CD8-positive, alpha-beta memory T cell (primary cell): Measurements from ENCODE around the gene MAPT. TPM values are rescaled to one million over a fixed set of nuclear protein-coding genes. Genes with fewer than 3 reads are reported as not detected.
"Not testable (repeated sequence)": the region's sequence is repeated elsewhere in the genome, so short reads cannot be mapped to it uniquely, and the experiment has no call there.

Experiments
- CTCF ChIA-PET: fragments of 350-600 bp; sonication (Branson Sonifier 250); formaldehyde crosslinking; loops from one replicate; lab custom pipeline; 2021; ENCODE audit warnings: antibody characterized with exemption; lab: Charles Lee
- POLR2A ChIA-PET: fragments of 350-600 bp; sonication (Branson Sonifier 250); formaldehyde crosslinking; loops from one replicate; lab custom pipeline; 2021; ENCODE audit warnings: antibody characterized with exemption; lab: Charles Lee
- DNase-seq, 5 donors: peaks; one replicate each; pipeline versions ENCODE4 v3.0.0 to v3.0.0-alpha.2; 2020 to 2022; ENCODE audit warnings: mixed read lengths in 1 of 5
- H3K27ac ChIP-seq: one replicate; pipeline ENCODE4 v1.7.0; 2013; ENCODE audit warnings: low read depth, mild to moderate bottlenecking, low read length, moderate library complexity
- H3K27me3 ChIP-seq: 2 replicates; pipeline ENCODE4 v1.7.0; 2013; ENCODE audit warnings: low read length, mild to moderate bottlenecking; ENCODE audit not compliant: insufficient read depth, poor library complexity, severe bottlenecking
- H3K36me3 ChIP-seq: 2 replicates; pipeline ENCODE4 v1.7.0; 2013; ENCODE audit warnings: mild to moderate bottlenecking, low read length, moderate library complexity; ENCODE audit not compliant: insufficient read depth
- H3K4me1 ChIP-seq: 2 replicates; pipeline ENCODE4 v1.7.0; 2013; ENCODE audit warnings: mild to moderate bottlenecking, low read length, moderate library complexity; ENCODE audit not compliant: insufficient read depth
- H3K4me3 ChIP-seq: 2 replicates; pipeline ENCODE4 v1.7.0; 2013; ENCODE audit warnings: mild to moderate bottlenecking, low read length
- H3K9me3 ChIP-seq: 2 replicates; pipeline ENCODE4 v1.7.0; 2013; ENCODE audit warnings: mild to moderate bottlenecking, low read length
- H3K27ac Mint-ChIP-seq, 8 donors: one replicate each; pipeline ENCODE4 v1.8.0; 2020 to 2021; ENCODE audit warnings: mixed read lengths in 8 of 8, mild to moderate bottlenecking in 6 of 8, inconsistent platforms in 3 of 8, moderate library complexity in 3 of 8
- H3K27me3 Mint-ChIP-seq, 2 donors: one replicate each; pipeline ENCODE4 v1.8.0; 2020 to 2021; ENCODE audit warnings: mixed read lengths in 2 of 2, mild to moderate bottlenecking in 1 of 2, moderate library complexity in 1 of 2
- H3K36me3 Mint-ChIP-seq, 3 donors: one replicate each; pipeline ENCODE4 v1.8.0; 2020 to 2021; ENCODE audit warnings: mixed read lengths in 3 of 3, inconsistent platforms in 1 of 3, mild to moderate bottlenecking in 1 of 3
- H3K4me1 Mint-ChIP-seq, 3 donors: one replicate each; pipeline ENCODE4 v1.8.0; 2020 to 2021; ENCODE audit warnings: mixed read lengths in 3 of 3, inconsistent platforms in 1 of 3, mild to moderate bottlenecking in 1 of 3
- H3K4me3 Mint-ChIP-seq, 7 donors: one replicate each; pipeline ENCODE4 v1.8.0; 2020 to 2021; ENCODE audit warnings: mixed read lengths in 7 of 7, mild to moderate bottlenecking in 6 of 7, moderate library complexity in 4 of 7, inconsistent platforms in 2 of 7
- H3K9me3 Mint-ChIP-seq, 5 donors: one replicate each; pipeline ENCODE4 v1.8.0; 2020 to 2022; ENCODE audit warnings: mixed read lengths in 5 of 5, mild to moderate bottlenecking in 3 of 5, moderate library complexity in 2 of 5, inconsistent platforms in 1 of 5
- polyA plus RNA-seq: library from polyadenylated mRNA; unstranded; fragments of 300-500 nt; fragmentation: Illumina TruSeq; gene quantifications from one replicate; pipeline ENCODE4 v1.2.3, GENCODE V29; 2021
- total RNA-seq, 2 experiments: library from RNA; stranded (reverse); gene quantifications; one replicate each; pipeline ENCODE4 v1.2.3, GENCODE V29; 2021

MAPT gene
- total and polyA plus RNA-seq, 3 experiments from 2014 or later, result 0.36 to 0.42 (median 0.42) TPM

GRCh38 chr17:45906237-45906636, 11.9 kb downstream of the MAPT start:
- no peak overlapping the region for H3K4me3 Mint-ChIP-seq
- Histone ChIP-seq H3K9me3 (no peaks in the 10 kb centered on the region), H3K36me3 (no peaks in the 10 kb centered on the region), H3K4me3 (no peak overlapping the region), H3K27ac (no peak overlapping the region), H3K4me1 (no peaks in the 10 kb centered on the region), H3K27me3 (no peaks in the 10 kb centered on the region)
- POLR2A ChIA-PET, result no interaction called here
- H3K36me3 Mint-ChIP-seq, result no peaks in the 10 kb centered on the region
- no peak overlapping the region for H3K27ac Mint-ChIP-seq
- peaks cover 4 to 13% (median 10%) of the 10 kb centered on the region in 3 donors for H3K4me1 Mint-ChIP-seq
- H3K9me3 Mint-ChIP-seq, result peaks cover 0 to 3% (median 0%) of the 10 kb centered on the region in 5 donors
- H3K27me3 Mint-ChIP-seq, result peaks cover 22 to 59% of the 10 kb centered on the region in 2 donors
- DNase-seq, result no peak
- CTCF ChIA-PET, result no interaction called here

- H3K4me1 Mint-ChIP-seq, result peaks cover 4 to 13% (median 10%) of the 10 kb centered on the region in 3 donors
- Histone ChIP-seq H3K9me3 (no peaks in the 10 kb centered on the region), H3K27me3 (no peaks in the 10 kb centered on the region), H3K27ac (no peak overlapping the region), H3K4me1 (no peaks in the 10 kb centered on the region), H3K36me3 (no peaks in the 10 kb centered on the region), H3K4me3 (no peak overlapping the region)
- ChIA-PET CTCF (no interaction called here), POLR2A (no interaction called here)
- peaks cover 0 to 6% (median under 1%) of the 10 kb centered on the region in 5 donors for H3K9me3 Mint-ChIP-seq
- no peak for DNase-seq
- peak overlapping the region in 1 of 7 donors; percentile 52 for H3K4me3 Mint-ChIP-seq
- peaks cover 19 to 54% of the 10 kb centered on the region in 2 donors for H3K27me3 Mint-ChIP-seq
- H3K27ac Mint-ChIP-seq, result peak overlapping the region in 2 of 8 donors; percentile 36 to 47
- peaks cover 0 to 2% (median under 1%) of the 10 kb centered on the region in 3 donors for H3K36me3 Mint-ChIP-seq
Measured at GRCh38 chr17:45906927-45907622, 12.7 kb downstream of the MAPT start.

- no peaks in the 10 kb centered on the region for H3K9me3 ChIP-seq
- peaks cover 15 to 50% of the 10 kb centered on the region in 2 donors for H3K27me3 Mint-ChIP-seq
- H3K4me3 Mint-ChIP-seq, result no peak overlapping the region
- H3K27ac Mint-ChIP-seq, result no peak overlapping the region
- DNase-seq, result no peak
- H3K4me1 ChIP-seq, result no peaks in the 10 kb centered on the region
- H3K36me3 Mint-ChIP-seq, result peaks cover 0 to 7% (median 2%) of the 10 kb centered on the region in 3 donors
- CTCF ChIA-PET, result no interaction called here
- no peak overlapping the region for H3K27ac ChIP-seq
- POLR2A ChIA-PET, result no interaction called here
- no peak overlapping the region for H3K4me3 ChIP-seq
- no peaks in the 10 kb centered on the region for H3K27me3 ChIP-seq
- H3K4me1 Mint-ChIP-seq, result peaks cover 4 to 13% (median 10%) of the 10 kb centered on the region in 3 donors
- H3K36me3 ChIP-seq, result no peaks in the 10 kb centered on the region
- H3K9me3 Mint-ChIP-seq, result peaks cover 0 to 9% (median 4%) of the 10 kb centered on the region in 5 donors
Measured at GRCh38 chr17:45907750-45908395, 13.5 kb downstream of the MAPT start.

- CTCF ChIA-PET, result no interaction called here
Measured at GRCh38 chr17:45908460-45908859, 14.1 kb downstream of the MAPT start.

GRCh38 chr17:45908935-45909334, 14.6 kb downstream of the MAPT start:
- peaks cover 0 to 8% (median 5%) of the 10 kb centered on the region in 3 donors for H3K36me3 Mint-ChIP-seq
- peaks cover 0 to 12% (median 4%) of the 10 kb centered on the region in 5 donors for H3K9me3 Mint-ChIP-seq
- H3K27ac ChIP-seq, result no peak overlapping the region
- DNase-seq, result no peak
- H3K4me3 Mint-ChIP-seq, result no peak overlapping the region
- H3K4me1 Mint-ChIP-seq, result peaks cover 4 to 13% (median 10%) of the 10 kb centered on the region in 3 donors
- no peaks in the 10 kb centered on the region for H3K4me1 ChIP-seq
- no peaks in the 10 kb centered on the region for H3K36me3 ChIP-seq
- H3K27me3 ChIP-seq, result no peaks in the 10 kb centered on the region
- no peaks in the 10 kb centered on the region for H3K9me3 ChIP-seq
- peaks cover 13 to 51% of the 10 kb centered on the region in 2 donors for H3K27me3 Mint-ChIP-seq
- POLR2A ChIA-PET, result no interaction called here
- H3K4me3 ChIP-seq, result no peak overlapping the region
- CTCF ChIA-PET, result no interaction called here
- no peak overlapping the region for H3K27ac Mint-ChIP-seq

More at GRCh38 chr17:45908460-45908859, 14.1 kb downstream of the MAPT start:
- DNase-seq, result no peak
- no peak overlapping the region for H3K27ac ChIP-seq
- H3K9me3 ChIP-seq, result no peaks in the 10 kb centered on the region
- H3K4me3 Mint-ChIP-seq, result no peak overlapping the region
- H3K4me3 ChIP-seq, result no peak overlapping the region
- H3K4me1 ChIP-seq, result no peaks in the 10 kb centered on the region
- no peak overlapping the region for H3K27ac Mint-ChIP-seq
- H3K27me3 Mint-ChIP-seq, result peaks cover 13 to 51% of the 10 kb centered on the region in 2 donors
- H3K36me3 ChIP-seq, result no peaks in the 10 kb centered on the region
- peaks cover 0 to 12% (median 4%) of the 10 kb centered on the region in 5 donors for H3K9me3 Mint-ChIP-seq
- POLR2A ChIA-PET, result no interaction called here
- H3K4me1 Mint-ChIP-seq, result peaks cover 4 to 13% (median 10%) of the 10 kb centered on the region in 3 donors
- H3K36me3 Mint-ChIP-seq, result peaks cover 0 to 8% (median 5%) of the 10 kb centered on the region in 3 donors
- no peaks in the 10 kb centered on the region for H3K27me3 ChIP-seq

GRCh38 chr17:45910667-45911066, 16.3 kb downstream of the MAPT start:
- Histone ChIP-seq H3K9me3 (no peaks in the 10 kb centered on the region), H3K27me3 (no peaks in the 10 kb centered on the region), H3K27ac (no peak overlapping the region), H3K4me1 (no peaks in the 10 kb centered on the region), H3K36me3 (no peaks in the 10 kb centered on the region), H3K4me3 (no peak overlapping the region)
- Mint-ChIP-seq H3K27ac (no peak overlapping the region), H3K27me3 (peaks cover 12 to 48% of the 10 kb centered on the region in 2 donors), H3K9me3 (peaks cover 0 to 12% (median 4%) of the 10 kb centered on the region in 5 donors), H3K4me3 (no peak overlapping the region), H3K36me3 (peaks cover 0 to 8% (median 5%) of the 10 kb centered on the region in 3 donors), H3K4me1 (peaks cover 4 to 13% (median 10%) of the 10 kb centered on the region in 3 donors)
- POLR2A ChIA-PET, result no interaction called here
- DNase-seq, result no peak
- CTCF ChIA-PET, result interaction anchor here (1.2 kb wide), 1 partner anchor 17 kb away, joined by 4 read pairs; no protein-coding TSS in a partner anchor

GRCh38 chr17:45912319-45912718, 18.0 kb downstream of the MAPT start:
- DNase-seq, result no peak
- Histone ChIP-seq H3K9me3 (no peaks in the 10 kb centered on the region), H3K27ac (no peak overlapping the region), H3K27me3 (no peaks in the 10 kb centered on the region), H3K4me3 (no peak overlapping the region), H3K36me3 (no peaks in the 10 kb centered on the region), H3K4me1 (no peaks in the 10 kb centered on the region)
- Mint-ChIP-seq H3K36me3 (peaks cover 0 to 8% (median 6%) of the 10 kb centered on the region in 3 donors), H3K4me3 (no peak overlapping the region), H3K27ac (no peak overlapping the region), H3K27me3 (peaks cover 18 to 38% of the 10 kb centered on the region in 2 donors), H3K4me1 (peaks cover 1 to 6% (median 4%) of the 10 kb centered on the region in 3 donors), H3K9me3 (peaks cover 0 to 12% (median 4%) of the 10 kb centered on the region in 5 donors)
- ChIA-PET POLR2A (no interaction called here), CTCF (no interaction called here)

- not testable (repeated sequence) for DNase-seq, H3K4me3 Mint-ChIP-seq
- CTCF ChIA-PET, result interaction anchor here (0.7 kb wide), 1 partner anchor 24 kb away, joined by 3 read pairs; no protein-coding TSS in a partner anchor
Measured at GRCh38 chr17:45913030-45913429, 18.7 kb downstream of the MAPT start.

More at GRCh38 chr17:45913030-45913429, 18.7 kb downstream of the MAPT start:
- POLR2A ChIA-PET, H3K36me3 ChIP-seq, H3K36me3 Mint-ChIP-seq, H3K4me1 ChIP-seq, H3K27ac ChIP-seq, H3K4me1 Mint-ChIP-seq, H3K27ac Mint-ChIP-seq, H3K27me3 ChIP-seq, H3K4me3 ChIP-seq, H3K9me3 ChIP-seq: not testable (repeated sequence)
- peaks cover 0 to 12% (median 4%) of the 10 kb centered on the region in 5 donors for H3K9me3 Mint-ChIP-seq
- peaks cover 18 to 34% of the 10 kb centered on the region in 2 donors for H3K27me3 Mint-ChIP-seq
